ENCODE measurements around the gene PDE8B. TPM values are rescaled to one million over a fixed set of nuclear protein-coding genes. Genes with fewer than 3 reads are reported as not detected.

The PDE8B gene
- total RNA-seq, 1 donor from 2014 or later: 7.3 TPM

Other genes starting within 250 kb of the PDE8B start
- 32.6 TPM for gene AGGF1, start 180.3 kb upstream of the PDE8B start, total RNA-seq
- gene ZBED3, start 123.4 kb upstream of the PDE8B start, total RNA-seq: 1.6 TPM